SK-N-SH (cell line): ENCODE data around the gene NEURL2. TPM values are rescaled to one million over a fixed set of nuclear protein-coding genes. Genes with fewer than 3 reads are reported as not detected.

Source experiments
- CTCF ChIA-PET: fragments of 300-600, 350-600 bp; formaldehyde crosslinking; extraction: SDS; loops from one replicate; lab custom pipeline; 2021; lab: Yijun Ruan, JAX
- POLR2A ChIA-PET: fragments of 350-600 bp; sonication (Branson Sonifier 250); formaldehyde crosslinking; extraction: SDS; loops from one replicate; lab custom pipeline; 2020; ENCODE audit warnings: antibody characterized with exemption, inconsistent platforms; lab: Yijun Ruan, JAX
- DNase-seq: peaks from one replicate; pipeline ENCODE4 v3.0.0; 2012
- H2AFZ ChIP-seq: fragments of 200-600 bp; sonication (generic); 2 replicates; pipeline ENCODE4 v1.8.1; 2016; ENCODE audit warnings: antibody characterized with exemption, mild to moderate bottlenecking, low read depth
- H3F3A ChIP-seq: fragments of 200-600 bp; sonication (generic); replicated peaks from 2 replicates; pipeline ENCODE3; 2016; ENCODE audit warnings: antibody characterized with exemption, mild to moderate bottlenecking; ENCODE audit not compliant: insufficient read depth
- H3K27ac ChIP-seq, 2 experiments: fragments of 200-500 bp in 1 of 2; fragments of 200-600 bp in 1 of 2; sonication (Bioruptor generic) in 1 of 2; sonication (generic), shearing (Covaris generic) in 1 of 2; 2 replicates each; pipeline versions ENCODE4 v1.5.1 to v1.6.1; 2014 to 2016; ENCODE audit warnings: low read depth in 2 of 2, inconsistent platforms in 1 of 2, low read length in 1 of 2, mild to moderate bottlenecking in 1 of 2, mixed read lengths in 1 of 2
- H3K27me3 ChIP-seq: fragments of 200-600 bp; sonication (generic), shearing (Covaris generic); 2 replicates; pipeline ENCODE4 v1.6.1; 2016; ENCODE audit warnings: mixed run types; ENCODE audit not compliant: insufficient read depth
- H3K36me3 ChIP-seq, 2 experiments: fragments of 200-500 bp in 1 of 2; fragments of 200-600 bp in 1 of 2; sonication (Bioruptor generic) in 1 of 2; sonication (generic) in 1 of 2; replicated peaks in 1 of 2; 2 replicates each; pipeline versions ENCODE3 to v1.5.1; 2014 to 2016; ENCODE audit warnings: low read length in 1 of 2, mild to moderate bottlenecking in 1 of 2; ENCODE audit not compliant: insufficient read depth in 2 of 2, control insufficient read depth in 1 of 2
- H3K4me1 ChIP-seq, 2 experiments: fragments of 200-500 bp in 1 of 2; fragments of 200-600 bp in 1 of 2; sonication (Bioruptor generic) in 1 of 2; sonication (generic), shearing (Covaris generic) in 1 of 2; 2 replicates each; pipeline versions ENCODE4 v1.5.1 to v1.6.1; 2014 to 2016; ENCODE audit warnings: low read depth in 1 of 2, low read length in 1 of 2, mixed run types in 1 of 2; ENCODE audit not compliant: insufficient read depth in 2 of 2, control insufficient read depth in 1 of 2
- H3K4me2 ChIP-seq: fragments of 200-600 bp; sonication (generic), shearing (Covaris generic); 2 replicates; pipeline ENCODE4 v1.6.1; 2017; ENCODE audit warnings: mixed run types
- H3K4me3 ChIP-seq, 2 experiments: fragments of 200-500 bp in 1 of 2; fragments of 200-600 bp in 1 of 2; sonication (Bioruptor generic) in 1 of 2; sonication (generic), shearing (Covaris generic) in 1 of 2; 2 replicates each; pipeline versions ENCODE4 v1.5.1 to v1.8.1; 2014 to 2016; ENCODE audit warnings: low read depth in 2 of 2, inconsistent platforms in 1 of 2, low read length in 1 of 2, mild to moderate bottlenecking in 1 of 2, mixed read lengths in 1 of 2, moderate library complexity in 1 of 2
- H3K79me2 ChIP-seq: fragments of 200-600 bp; sonication (generic); 2 replicates; pipeline ENCODE4 v1.8.1; 2017; ENCODE audit warnings: mild to moderate bottlenecking; ENCODE audit not compliant: insufficient read depth
- H3K9ac ChIP-seq: fragments of 200-600 bp; sonication (generic); 2 replicates; pipeline ENCODE4 v1.6.1; 2017; ENCODE audit warnings: mixed run types
- H3K9me2 ChIP-seq: fragments of 200-600 bp; sonication (generic); 2 replicates; pipeline ENCODE4 v1.6.1; 2017; ENCODE audit warnings: mixed run types
- H3K9me3 ChIP-seq: fragments of 200-600 bp; sonication (generic); 2 replicates; pipeline ENCODE4 v1.6.1; 2017; ENCODE audit warnings: mixed run types, mild to moderate bottlenecking, moderate library complexity
- H4K20me1 ChIP-seq: fragments of 200-600 bp; sonication (generic); 2 replicates; pipeline ENCODE4 v1.6.1; 2017; ENCODE audit warnings: mild to moderate bottlenecking, mixed run types; ENCODE audit not compliant: insufficient read depth
- EP300 ChIP-seq, 2 experiments: IDR thresholded peaks; 2 replicates each; pipeline versions ENCODE4 v1.4.0 to v1.6.1; 2012; ENCODE audit warnings: borderline replicate concordance in 1 of 2, low read depth in 1 of 2, low read length in 1 of 2
- EZH2phosphoT487 ChIP-seq: fragments of 200-600 bp; sonication (generic); IDR thresholded peaks from 2 replicates; pipeline ENCODE4 v1.6.1; 2017; ENCODE audit warnings: low read depth, mixed run types, mild to moderate bottlenecking, antibody characterized with exemption, moderate library complexity, borderline replicate concordance
- JUND ChIP-seq: IDR thresholded peaks from 2 replicates; pipeline ENCODE4 v1.4.0; 2012
- NRF1 ChIP-seq: IDR thresholded peaks from 2 replicates; pipeline ENCODE4 v1.6.1; 2012; ENCODE audit warnings: low read depth, mild to moderate bottlenecking, low read length
- POLR2AphosphoS5 ChIP-seq: IDR thresholded peaks from 2 replicates; pipeline ENCODE4 v1.6.1; 2012; ENCODE audit warnings: low read depth, low read length
- RFX5 ChIP-seq: IDR thresholded peaks from 2 replicates; pipeline ENCODE4 v1.6.1; 2012; ENCODE audit warnings: mild to moderate bottlenecking, improper control_type of control experiment, low read length
- SIN3A ChIP-seq: IDR thresholded peaks from 2 replicates; pipeline ENCODE4 v1.6.1; 2012; ENCODE audit warnings: low read depth, mild to moderate bottlenecking, low read length, moderate library complexity, borderline replicate concordance
- TCF12 ChIP-seq: IDR thresholded peaks from 2 replicates; pipeline ENCODE4 v1.4.0; 2012
- TEAD4 ChIP-seq: IDR thresholded peaks from 2 replicates; pipeline ENCODE4 v1.4.0; 2012; ENCODE audit warnings: mild to moderate bottlenecking, borderline replicate concordance; ENCODE audit not compliant: insufficient read depth
- USF2 ChIP-seq: fragments of 150-350 bp; IDR thresholded peaks from 2 replicates; pipeline ENCODE4 v1.6.1; 2017; ENCODE audit warnings: antibody characterized with exemption, low read length, low read depth, borderline replicate concordance
- WGBS: methylation state at CpG from one replicate; pipeline ENCODE4 v1.1.6; 2017; ENCODE audit warnings: low lambda C conversion rate; 5-methylcytosine and 5-hydroxymethylcytosine counted together
- polyA plus RNA-seq, 3 experiments: library from polyadenylated mRNA; depleted of rRNA; stranded (reverse); fragments of >200 nt; gene quantifications; 2 replicates each; pipeline ENCODE4 v1.2.3, GENCODE V29; 2012
- TF ChIP-seq, protein P1 (sequence below): IDR thresholded peaks from 2 replicates; pipeline ENCODE4 v1.6.1; 2012; ENCODE audit warnings: mild to moderate bottlenecking, low read depth, low read length, moderate library complexity

NEURL2 gene
- polyA plus RNA-seq, 1 of the 3 experiments (the other 2 are of a cell fraction): 3.5 TPM

DNA sequence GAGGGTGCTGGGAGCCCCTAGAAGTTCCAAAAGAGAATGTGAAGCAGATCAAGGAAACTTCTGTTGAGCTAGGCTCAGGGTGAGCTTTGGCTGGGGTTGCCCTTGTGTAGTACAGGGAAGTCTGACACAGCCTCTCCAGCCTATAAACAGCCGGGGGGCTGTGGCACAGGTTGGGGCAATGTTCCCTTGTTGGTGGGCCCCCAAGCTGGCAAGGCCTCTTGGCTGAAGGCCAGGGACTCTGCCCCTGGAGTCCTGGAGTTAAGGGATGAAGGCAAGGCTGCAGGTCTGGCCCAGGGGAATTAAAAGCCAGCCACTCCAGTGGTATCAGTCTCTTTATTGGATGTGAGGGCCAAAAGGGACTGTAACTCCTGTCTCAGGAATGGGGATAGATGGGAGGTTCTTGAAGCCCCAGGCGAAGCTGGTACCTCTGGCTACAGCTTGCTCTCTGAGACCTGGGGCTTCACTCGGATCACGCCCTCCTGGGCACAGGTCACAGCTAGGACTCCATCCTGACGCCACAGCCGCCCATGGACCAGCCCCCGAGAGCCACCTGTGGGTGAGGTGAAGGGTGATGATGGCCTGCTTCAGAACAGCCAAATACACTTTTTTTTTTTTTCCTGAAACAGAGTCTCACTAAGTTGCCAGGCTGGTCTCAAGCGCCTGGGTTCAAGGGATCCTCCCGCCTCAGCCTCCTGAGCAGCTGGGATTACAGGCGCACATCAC, 49.4 kb downstream of the NEURL2 start:
- no peak overlapping the region for H3K4me3 ChIP-seq
- H3K79me2 ChIP-seq: peaks cover 5% of the 10 kb centered on the region
- no peak for DNase-seq
- H3K4me1 ChIP-seq: peaks cover 0 to 4% of the 10 kb centered on the region in 2 experiments; a peak in 2 of 4 replicates
- CTCF ChIA-PET: interaction anchor here (0.6 to 1.9 kb wide), 4 partner anchors 10 to 798 kb away, joined by 3 to 6 read pairs (median 4); no protein-coding TSS in a partner anchor
- H3K9me2 ChIP-seq: no peaks in the 10 kb centered on the region
- WGBS: 98% methylated on average over 6 of the region's 10 CpGs
- no peak overlapping the region for H2AFZ ChIP-seq
- no peaks in the 10 kb centered on the region for H4K20me1 ChIP-seq
- no peak overlapping the region for H3K9ac ChIP-seq
- H3K9me3 ChIP-seq: no peaks in the 10 kb centered on the region
- H3K36me3 ChIP-seq: peaks cover 32 to 50% of the 10 kb centered on the region in 2 experiments
- TF ChIP-seq EZH2phosphoT487 (no peak), USF2 (no peak), TCF12 (no peak), POLR2AphosphoS5 (no peak), NRF1 (no peak), JUND (no peak), EP300 (IDR thresholded peaks at IDR 0.05; ENCODE audit: borderline replicate concordance in 1 of 2, low read depth in 1 of 2, low read length in 1 of 2) (no peak), RFX5 (no peak), SIN3A (no peak), TEAD4 (no peak)
- TF ChIP-seq, protein P1, sequence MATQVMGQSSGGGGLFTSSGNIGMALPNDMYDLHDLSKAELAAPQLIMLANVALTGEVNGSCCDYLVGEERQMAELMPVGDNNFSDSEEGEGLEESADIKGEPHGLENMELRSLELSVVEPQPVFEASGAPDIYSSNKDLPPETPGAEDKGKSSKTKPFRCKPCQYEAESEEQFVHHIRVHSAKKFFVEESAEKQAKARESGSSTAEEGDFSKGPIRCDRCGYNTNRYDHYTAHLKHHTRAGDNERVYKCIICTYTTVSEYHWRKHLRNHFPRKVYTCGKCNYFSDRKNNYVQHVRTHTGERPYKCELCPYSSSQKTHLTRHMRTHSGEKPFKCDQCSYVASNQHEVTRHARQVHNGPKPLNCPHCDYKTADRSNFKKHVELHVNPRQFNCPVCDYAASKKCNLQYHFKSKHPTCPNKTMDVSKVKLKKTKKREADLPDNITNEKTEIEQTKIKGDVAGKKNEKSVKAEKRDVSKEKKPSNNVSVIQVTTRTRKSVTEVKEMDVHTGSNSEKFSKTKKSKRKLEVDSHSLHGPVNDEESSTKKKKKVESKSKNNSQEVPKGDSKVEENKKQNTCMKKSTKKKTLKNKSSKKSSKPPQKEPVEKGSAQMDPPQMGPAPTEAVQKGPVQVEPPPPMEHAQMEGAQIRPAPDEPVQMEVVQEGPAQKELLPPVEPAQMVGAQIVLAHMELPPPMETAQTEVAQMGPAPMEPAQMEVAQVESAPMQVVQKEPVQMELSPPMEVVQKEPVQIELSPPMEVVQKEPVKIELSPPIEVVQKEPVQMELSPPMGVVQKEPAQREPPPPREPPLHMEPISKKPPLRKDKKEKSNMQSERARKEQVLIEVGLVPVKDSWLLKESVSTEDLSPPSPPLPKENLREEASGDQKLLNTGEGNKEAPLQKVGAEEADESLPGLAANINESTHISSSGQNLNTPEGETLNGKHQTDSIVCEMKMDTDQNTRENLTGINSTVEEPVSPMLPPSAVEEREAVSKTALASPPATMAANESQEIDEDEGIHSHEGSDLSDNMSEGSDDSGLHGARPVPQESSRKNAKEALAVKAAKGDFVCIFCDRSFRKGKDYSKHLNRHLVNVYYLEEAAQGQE: no peak
- TF ChIP-seq, all 33 proteins: peak for 0
- H3K4me2 ChIP-seq: no peak overlapping the region
- no peaks in the 10 kb centered on the region for H3F3A ChIP-seq
- POLR2A ChIA-PET: no interaction called here
- no peak overlapping the region for H3K27ac ChIP-seq
- H3K27me3 ChIP-seq: no peaks in the 10 kb centered on the region
